ENCODE results near the gene CYP1A2.
"Not testable (repeated sequence)": the region's sequence is repeated elsewhere in the genome, so short reads cannot be mapped to it uniquely, and the experiment has no call there.

CYP1A2 gene

GRCh38 chr15:74725225-74725774, 23.3 kb upstream of the CYP1A2 start, which contains the start of gene CYP1A1:
TSS of gene CYP1A1 (minus strand) at chr15:74725528. CDS start at chr15:74723097, 2,431 bp downstream.
- H3K36me3 ChIP-seq (ENCODE audit: insufficient read depth, low read length): no peaks in the 10 kb centered on the region
- H3K4me2 ChIP-seq (ENCODE audit: low read length): peak within 1 kb of the TSS; percentile 86
- peaks cover 81% of the 10 kb centered on the region for H3K27me3 ChIP-seq (ENCODE audit: control insufficient read depth, insufficient read depth, low read length)
- peak within 1 kb of the TSS; percentile 21 for H3K9ac ChIP-seq (ENCODE audit: low read depth, low read length)
- no peaks in the 10 kb centered on the region for H3K9me3 ChIP-seq (replicated peaks; ENCODE audit: low read length)
- H3K4me1 ChIP-seq (ENCODE audit: control insufficient read depth, insufficient read depth, low read length): peaks cover 12% of the 10 kb centered on the region
- H3K4me3 ChIP-seq (ENCODE audit: low read length): peak within 1 kb of the TSS; percentile 64

DNA sequence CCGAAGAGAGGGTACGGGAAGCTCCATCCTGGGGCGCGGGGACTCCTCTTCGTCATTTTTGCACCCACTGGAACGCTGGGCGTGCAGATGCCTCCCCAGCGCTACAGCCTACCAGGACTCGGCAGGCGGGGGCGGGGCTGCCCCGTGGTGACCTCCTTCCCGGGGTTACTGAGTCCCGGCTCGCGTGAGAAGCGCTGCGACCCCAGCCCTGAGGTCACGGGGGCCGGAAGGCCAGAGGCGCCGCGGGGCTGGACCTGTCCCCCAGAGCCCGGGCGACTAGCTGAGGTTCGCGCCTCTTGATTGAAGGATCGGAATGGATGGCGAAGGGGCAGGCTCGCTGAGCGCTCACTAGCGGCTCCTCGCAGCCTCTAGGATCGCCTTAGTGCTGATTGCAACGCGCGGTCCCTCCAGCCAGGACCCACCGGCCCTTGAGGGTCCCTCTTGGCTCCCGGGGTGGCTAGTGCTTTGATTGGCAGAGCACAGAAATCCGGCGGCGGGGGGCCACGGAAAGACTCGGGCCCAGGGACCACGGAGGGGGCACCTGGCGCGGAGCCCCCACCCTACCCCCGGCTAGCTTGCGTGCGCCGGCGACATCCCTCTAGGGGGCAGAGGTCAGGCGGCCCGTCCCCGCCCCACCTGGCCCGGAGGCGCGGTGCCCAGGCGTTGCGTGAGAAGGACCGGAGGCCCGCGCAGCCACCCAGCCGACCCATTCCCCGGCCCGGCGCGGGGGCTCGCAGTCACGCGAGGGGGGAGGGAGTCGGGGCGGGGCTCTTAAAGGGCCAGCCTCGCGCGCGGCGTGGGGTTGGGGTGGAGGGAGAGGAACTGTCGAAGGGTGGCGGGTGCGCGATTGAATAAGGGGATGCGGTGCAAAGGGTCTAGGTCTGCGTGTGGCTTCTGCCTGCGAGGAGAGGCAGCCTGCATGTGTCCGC, 22.5 kb upstream of the CYP1A2 start:
- peaks cover 12% of the 10 kb centered on the region for H3K4me1 ChIP-seq (ENCODE audit: control insufficient read depth, insufficient read depth, low read length)
- peak overlapping the region; percentile 21 for H3K9ac ChIP-seq (ENCODE audit: low read depth, low read length)
- H3K4me2 ChIP-seq (ENCODE audit: low read length): peak overlapping the region; percentile 86
- no peaks in the 10 kb centered on the region for H3K9me3 ChIP-seq (replicated peaks; ENCODE audit: low read length)
- no peaks in the 10 kb centered on the region for H3K36me3 ChIP-seq (ENCODE audit: insufficient read depth, low read length)
- H3K27me3 ChIP-seq (ENCODE audit: control insufficient read depth, insufficient read depth, low read length): peaks cover 81% of the 10 kb centered on the region
- peak overlapping the region; percentile 64 for H3K4me3 ChIP-seq (ENCODE audit: low read length)

GRCh38 chr15:74726774-74727164, 21.9 kb upstream of the CYP1A2 start:
- peaks cover 12% of the 10 kb centered on the region for H3K4me1 ChIP-seq (ENCODE audit: control insufficient read depth, insufficient read depth, low read length)
- peaks cover 82% of the 10 kb centered on the region for H3K27me3 ChIP-seq (ENCODE audit: control insufficient read depth, insufficient read depth, low read length)
- no peaks in the 10 kb centered on the region for H3K36me3 ChIP-seq (ENCODE audit: insufficient read depth, low read length)
- H3K9ac ChIP-seq (ENCODE audit: low read depth, low read length): no peak overlapping the region
- no peaks in the 10 kb centered on the region for H3K9me3 ChIP-seq (replicated peaks; ENCODE audit: low read length)
- H3K4me3 ChIP-seq (ENCODE audit: low read length): peak overlapping the region; percentile 64
- H3K4me2 ChIP-seq (ENCODE audit: low read length): peak overlapping the region; percentile 86

- no peaks in the 10 kb centered on the region for H3K36me3 ChIP-seq (ENCODE audit: insufficient read depth, low read length)
- H3K4me3 ChIP-seq (ENCODE audit: low read length): no peak overlapping the region
- peaks cover 81% of the 10 kb centered on the region for H3K27me3 ChIP-seq (ENCODE audit: control insufficient read depth, insufficient read depth, low read length)
- peaks cover 12% of the 10 kb centered on the region for H3K4me1 ChIP-seq (ENCODE audit: control insufficient read depth, insufficient read depth, low read length)
- H3K9me3 ChIP-seq (replicated peaks; ENCODE audit: low read length): no peaks in the 10 kb centered on the region
- H3K9ac ChIP-seq (ENCODE audit: low read depth, low read length): no peak overlapping the region
- no peak overlapping the region for H3K4me2 ChIP-seq (ENCODE audit: low read length)
Observed at GRCh38 chr15:74727727-74728126, 20.9 kb upstream of the CYP1A2 start.

DNA sequence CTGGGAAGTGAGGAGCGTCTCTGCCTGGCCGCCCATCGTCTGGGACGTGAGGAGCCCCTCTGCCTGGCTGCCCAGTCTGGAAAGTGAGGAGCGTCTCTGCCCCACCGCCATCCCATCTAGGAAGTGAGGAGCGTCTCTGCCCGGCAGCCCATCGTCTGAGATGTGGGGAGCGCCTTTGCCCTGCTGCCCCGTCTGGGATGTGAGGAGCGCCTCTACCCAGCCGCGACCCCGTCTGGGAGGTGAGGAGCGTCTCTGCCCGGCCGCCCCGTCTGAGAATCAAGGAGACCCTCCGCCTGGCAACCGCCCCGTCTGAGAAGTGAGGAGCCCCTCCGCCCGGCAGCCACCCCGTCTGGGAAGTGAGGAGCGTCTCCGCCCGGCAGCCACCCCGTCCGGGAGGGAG, 19.9 kb upstream of the CYP1A2 start:
- H3K9ac ChIP-seq (ENCODE audit: low read depth, low read length): not testable (repeated sequence)

DNA sequence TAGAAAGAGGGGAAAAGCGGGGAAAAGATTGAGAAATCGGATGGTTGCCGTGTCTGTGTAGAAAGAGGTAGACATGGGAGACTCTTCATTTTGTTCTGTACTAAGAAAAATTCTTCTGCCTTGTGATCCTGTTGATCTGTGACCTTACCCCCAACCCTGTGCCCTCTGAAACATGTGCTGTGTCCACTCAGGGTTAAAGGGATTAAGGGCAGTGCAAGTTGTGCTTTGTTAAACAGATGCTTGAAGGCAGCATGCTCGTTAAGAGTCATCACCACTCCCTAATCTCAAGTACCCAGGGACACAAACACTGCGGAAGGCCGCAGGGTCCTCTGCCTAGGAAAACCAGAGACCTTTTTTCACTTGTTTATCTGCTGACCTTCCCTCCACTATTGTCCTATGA, 19.3 kb upstream of the CYP1A2 start:
- not testable (repeated sequence) for H3K9ac ChIP-seq (ENCODE audit: low read depth, low read length); H3K36me3 ChIP-seq (ENCODE audit: insufficient read depth, low read length); H3K9me3 ChIP-seq (replicated peaks; ENCODE audit: low read length); H3K4me3 ChIP-seq (ENCODE audit: low read length); H3K4me2 ChIP-seq (ENCODE audit: low read length)
- H3K4me1 ChIP-seq (ENCODE audit: control insufficient read depth, insufficient read depth, low read length): peaks cover 12% of the 10 kb centered on the region
- H3K27me3 ChIP-seq (ENCODE audit: control insufficient read depth, insufficient read depth, low read length): peaks cover 78% of the 10 kb centered on the region

More for the DNA sequence above, 19.9 kb upstream of the CYP1A2 start:
- H3K4me3 ChIP-seq (ENCODE audit: low read length); H3K36me3 ChIP-seq (ENCODE audit: insufficient read depth, low read length); H3K4me2 ChIP-seq (ENCODE audit: low read length); H3K9me3 ChIP-seq (replicated peaks; ENCODE audit: low read length): not testable (repeated sequence)
- Histone ChIP-seq H3K4me1 (ENCODE audit: control insufficient read depth, insufficient read depth, low read length) (peaks cover 12% of the 10 kb centered on the region), H3K27me3 (ENCODE audit: control insufficient read depth, insufficient read depth, low read length) (peaks cover 80% of the 10 kb centered on the region)

GRCh38 chr15:74730619-74731316, 17.9 kb upstream of the CYP1A2 start:
- Histone ChIP-seq H3K36me3 (ENCODE audit: insufficient read depth, low read length) (no peaks in the 10 kb centered on the region), H3K4me1 (ENCODE audit: control insufficient read depth, insufficient read depth, low read length) (peaks cover 11% of the 10 kb centered on the region), H3K4me3 (ENCODE audit: low read length) (no peak overlapping the region), H3K4me2 (ENCODE audit: low read length) (no peak overlapping the region), H3K9ac (ENCODE audit: low read depth, low read length) (no peak overlapping the region), H3K27me3 (ENCODE audit: control insufficient read depth, insufficient read depth, low read length) (peaks cover 79% of the 10 kb centered on the region), H3K9me3 (replicated peaks; ENCODE audit: low read length) (no peaks in the 10 kb centered on the region)

GRCh38 chr15:74732846-74733245, 15.8 kb upstream of the CYP1A2 start:
- H3K9ac ChIP-seq (ENCODE audit: low read depth, low read length): no peak overlapping the region
- H3K4me3 ChIP-seq (ENCODE audit: low read length): no peak overlapping the region
- H3K27me3 ChIP-seq (ENCODE audit: control insufficient read depth, insufficient read depth, low read length): peaks cover 75% of the 10 kb centered on the region
- H3K9me3 ChIP-seq (replicated peaks; ENCODE audit: low read length): no peaks in the 10 kb centered on the region
- H3K36me3 ChIP-seq (ENCODE audit: insufficient read depth, low read length): no peaks in the 10 kb centered on the region
- no peak overlapping the region for H3K4me2 ChIP-seq (ENCODE audit: low read length)
- no peaks in the 10 kb centered on the region for H3K4me1 ChIP-seq (ENCODE audit: control insufficient read depth, insufficient read depth, low read length)

DNA sequence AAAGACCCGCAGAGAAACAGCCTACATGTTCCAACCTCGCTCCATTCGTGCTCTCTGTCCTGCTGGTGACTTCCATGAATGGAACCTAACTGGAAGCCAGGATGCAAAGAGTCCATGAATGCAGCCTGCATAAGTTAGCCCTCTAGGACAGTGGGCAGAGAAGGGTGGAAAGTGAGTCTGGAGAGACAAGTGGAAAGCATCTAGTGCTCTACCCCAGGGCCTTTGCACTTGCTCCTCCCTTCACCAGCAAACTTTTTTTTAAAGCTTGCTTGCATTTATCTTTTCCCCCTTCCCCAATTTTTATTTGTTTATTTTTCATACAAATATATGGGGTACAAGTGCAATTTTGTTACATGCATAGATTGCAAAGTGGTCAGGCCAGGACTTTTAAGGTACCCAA, 15.4 kb upstream of the CYP1A2 start:
- no peak overlapping the region for H3K4me2 ChIP-seq (ENCODE audit: low read length)
- no peak overlapping the region for H3K4me3 ChIP-seq (ENCODE audit: low read length)
- H3K9ac ChIP-seq (ENCODE audit: low read depth, low read length): no peak overlapping the region
- H3K4me1 ChIP-seq (ENCODE audit: control insufficient read depth, insufficient read depth, low read length): no peaks in the 10 kb centered on the region
- H3K27me3 ChIP-seq (ENCODE audit: control insufficient read depth, insufficient read depth, low read length): peaks cover 73% of the 10 kb centered on the region
- no peaks in the 10 kb centered on the region for H3K9me3 ChIP-seq (replicated peaks; ENCODE audit: low read length)
- no peaks in the 10 kb centered on the region for H3K36me3 ChIP-seq (ENCODE audit: insufficient read depth, low read length)

GRCh38 chr15:74735305-74735704, 13.3 kb upstream of the CYP1A2 start:
- Histone ChIP-seq H3K27me3 (ENCODE audit: control insufficient read depth, insufficient read depth, low read length) (peaks cover 74% of the 10 kb centered on the region), H3K4me3 (ENCODE audit: low read length) (no peak overlapping the region), H3K4me2 (ENCODE audit: low read length) (no peak overlapping the region), H3K9me3 (replicated peaks; ENCODE audit: low read length) (no peaks in the 10 kb centered on the region), H3K9ac (ENCODE audit: low read depth, low read length) (no peak overlapping the region), H3K36me3 (ENCODE audit: insufficient read depth, low read length) (no peaks in the 10 kb centered on the region), H3K4me1 (ENCODE audit: control insufficient read depth, insufficient read depth, low read length) (no peaks in the 10 kb centered on the region)

GRCh38 chr15:74738239-74738638, 10.4 kb upstream of the CYP1A2 start:
- peaks cover 55% of the 10 kb centered on the region for H3K27me3 ChIP-seq (ENCODE audit: control insufficient read depth, insufficient read depth, low read length)
- H3K4me2 ChIP-seq (ENCODE audit: low read length); H3K4me3 ChIP-seq (ENCODE audit: low read length); H3K9me3 ChIP-seq (replicated peaks; ENCODE audit: low read length); H3K36me3 ChIP-seq (ENCODE audit: insufficient read depth, low read length); H3K4me1 ChIP-seq (ENCODE audit: control insufficient read depth, insufficient read depth, low read length); H3K9ac ChIP-seq (ENCODE audit: low read depth, low read length): not testable (repeated sequence)

All from skeletal muscle satellite cell (primary cell).